AG04450 (cell line): ENCODE data around the gene BCO1. TPM values are rescaled to one million over a fixed set of nuclear protein-coding genes. Genes with fewer than 3 reads are reported as not detected.

Source experiments
- CTCF ChIA-PET: fragments of 300-600, 350-600 bp; formaldehyde crosslinking; extraction: SDS; loops from one replicate; lab custom pipeline; 2022; ENCODE audit warnings: antibody characterized with exemption, inconsistent platforms; lab: Charles Lee
- POLR2A ChIA-PET: fragments of 350-600 bp; formaldehyde crosslinking; extraction: SDS; loops from one replicate; lab custom pipeline; 2021; ENCODE audit warnings: antibody characterized with exemption, inconsistent platforms; lab: Yijun Ruan, JAX
- DNase-seq: peaks from one replicate; pipeline ENCODE4 v3.0.0-alpha.2; 2011; ENCODE audit warnings: low read depth, low spot score
- H3K27ac ChIP-seq: one replicate; pipeline ENCODE4 v1.5.1; 2012; ENCODE audit warnings: low read depth, low read length, control low read depth
- H3K27me3 ChIP-seq: one replicate; pipeline ENCODE4 v1.6.0; 2012; ENCODE audit warnings: low read length; ENCODE audit not compliant: control insufficient read depth, insufficient read depth
- H3K4me3 ChIP-seq: 2 replicates; pipeline ENCODE4 v1.5.1; 2011; ENCODE audit warnings: mild to moderate bottlenecking, low read depth, low read length, control low read depth
- H3K9me3 ChIP-seq: 2 replicates; pipeline ENCODE4 v1.5.1; 2012; ENCODE audit warnings: low read length; ENCODE audit not compliant: control insufficient read depth, insufficient read depth
- CTCF ChIP-seq: IDR thresholded peaks from 2 replicates; pipeline ENCODE4 v1.5.1; 2011; ENCODE audit warnings: low read depth, low read length, control low read depth, inconsistent platforms
- polyA plus RNA-seq: library from polyadenylated mRNA; depleted of rRNA; stranded (reverse); fragments of >200 nt; gene quantifications from 2 replicates; pipeline ENCODE4 v1.2.3, GENCODE V29; 2011

BCO1 gene
- polyA plus RNA-seq, 1 experiment: not detected

GRCh38 chr16:81253141-81253540 lies 14.7 kb downstream of the BCO1 start:
- ChIA-PET POLR2A (no interaction called here), CTCF (interaction anchor here (1.0 kb wide), 1 partner anchor 48 kb away, joined by 7 read pairs; no protein-coding TSS in a partner anchor)
- H3K27ac ChIP-seq: no peak overlapping the region
- no peak for TF ChIP-seq CTCF
- H3K4me3 ChIP-seq: no peak overlapping the region
- peaks cover 2% of the 10 kb centered on the region for H3K27me3 ChIP-seq
- no peaks in the 10 kb centered on the region for H3K9me3 ChIP-seq
- no peak for DNase-seq

- ChIA-PET POLR2A (no interaction called here), CTCF (no interaction called here)
- Histone ChIP-seq H3K9me3 (no peaks in the 10 kb centered on the region), H3K4me3 (no peak overlapping the region), H3K27ac (no peak overlapping the region), H3K27me3 (peaks cover 2% of the 10 kb centered on the region)
- TF ChIP-seq CTCF: no peak
- DNase-seq: no peak
Observed at GRCh38 chr16:81254922-81255526, 16.5 kb downstream of the BCO1 start.

GRCh38 chr16:81259916-81260315 lies 21.4 kb downstream of the BCO1 start:
- TF ChIP-seq CTCF: no peak
- no peak for DNase-seq
- ChIA-PET CTCF (interaction anchor here (1.4 to 2.7 kb wide), 5 partner anchors 17 to 59 kb away, joined by 4 to 19 read pairs (median 9); partner anchors contain the start of gene GAN), POLR2A (no interaction called here)
- H3K27me3 ChIP-seq: peaks cover 5% of the 10 kb centered on the region
- no peak overlapping the region for H3K4me3 ChIP-seq
- no peaks in the 10 kb centered on the region; the same call in 1 of the 2 replicates for H3K9me3 ChIP-seq
- H3K27ac ChIP-seq: no peak overlapping the region

GRCh38 chr16:81261049-81261648 lies 22.7 kb downstream of the BCO1 start:
- ChIA-PET POLR2A (no interaction called here), CTCF (interaction anchor here (0.5 to 2.7 kb wide), 28 partner anchors 9 to 1084 kb away, joined by 3 to 19 read pairs (median 4); partner anchors contain the start of genes BCO1 and GAN)
- no peak for DNase-seq
- H3K4me3 ChIP-seq: no peak overlapping the region
- H3K27me3 ChIP-seq: peaks cover 5% of the 10 kb centered on the region
- peak; percentile 67 for TF ChIP-seq CTCF
- H3K27ac ChIP-seq: no peak overlapping the region
- no peaks in the 10 kb centered on the region; the same call in 1 of the 2 replicates for H3K9me3 ChIP-seq

GRCh38 chr16:81263470-81264220 lies 25.2 kb downstream of the BCO1 start:
- no peak overlapping the region for H3K27ac ChIP-seq
- TF ChIP-seq CTCF: peak; percentile 15; the same call in 1 of the 2 replicates
- POLR2A ChIA-PET: no interaction called here
- H3K4me3 ChIP-seq: no peak overlapping the region
- DNase-seq: no peak
- no peaks in the 10 kb centered on the region; the same call in 1 of the 2 replicates for H3K9me3 ChIP-seq
- CTCF ChIA-PET: interaction anchor here (0.5 to 1.6 kb wide), 5 partner anchors 10 to 68 kb away, joined by 3 to 8 read pairs (median 4); partner anchors contain the start of gene GAN
- peaks cover 5% of the 10 kb centered on the region for H3K27me3 ChIP-seq
